Upper lobe of right lung (tissue), 1 donor: Measurements from ENCODE around the gene MOB2. TPM values are rescaled to one million over a fixed set of nuclear protein-coding genes. Genes with fewer than 3 reads are reported as not detected.

ENCODE experiments used
- ATAC-seq: fragments of 200-7000 bp; cut with Tn5 transposase; one replicate; pipeline ENCODE4 v1.9.1; 2020; ENCODE audit warnings: mild to moderate bottlenecking, moderate library complexity
- DNase-seq: peaks from one replicate; pipeline ENCODE4 v3.0.0-alpha.2; 2020
- H3K27ac ChIP-seq: fragments of 200-600 bp; one replicate; pipeline ENCODE4 v1.8.0; 2022
- H3K27me3 ChIP-seq: fragments of 200-600 bp; one replicate; pipeline ENCODE4 v1.8.0; 2022; ENCODE audit warnings: mild to moderate bottlenecking
- H3K36me3 ChIP-seq: fragments of 200-600 bp; one replicate; pipeline ENCODE4 v1.8.0; 2022
- H3K4me1 ChIP-seq: fragments of 200-600 bp; one replicate; pipeline ENCODE4 v1.8.0; 2022
- H3K4me3 ChIP-seq: fragments of 200-600 bp; one replicate; pipeline ENCODE4 v1.8.0; 2022; ENCODE audit warnings: mild to moderate bottlenecking
- H3K9me3 ChIP-seq: fragments of 200-600 bp; one replicate; pipeline ENCODE4 v1.8.0; 2022
- CTCF ChIP-seq: fragments of 200-600 bp; IDR thresholded peaks from one replicate; pipeline ENCODE4 v1.8.0; 2022; ENCODE audit warnings: antibody characterized with exemption
- intact Hi-C: fragments of 100-400 bp; cut with DNase I; formaldehyde crosslinking; loops from one replicate; pipeline ENCODE4 v1.11.0; 2022
- total RNA-seq: library from RNA; stranded (reverse); fragmentation: NEBNext Ultra II Directional; extraction: Animal tissue kit (Norgen Biotek cat#: 25700); gene quantifications from one replicate; pipeline ENCODE4 v1.2.1, GENCODE V29; 2021
- donor health status: DM: no; HTN: yes; CAD: no; lungs with severe emphysema.

MOB2 gene
- total RNA-seq, 1 donor from 2014 or later = 58.9 TPM

- Histone ChIP-seq H3K4me3 (no peak overlapping the region), H3K36me3 (no peaks in the 10 kb centered on the region), H3K27me3 (no peaks in the 10 kb centered on the region), H3K27ac (peak overlapping the region; percentile 58), H3K9me3 (no peaks in the 10 kb centered on the region), H3K4me1 (peaks cover 16% of the 10 kb centered on the region)
- intact Hi-C loops = no loop called here
- no peak for DNase-seq
- no peak for ATAC-seq
- no peak for TF ChIP-seq CTCF
These were observed 26.7 kb downstream of the MOB2 start for GRCh38 chr11:1459764-1460395.

GRCh38 chr11:1459219-1459575 is 27.4 kb downstream of the MOB2 start:
- no peaks in the 10 kb centered on the region for H3K36me3 ChIP-seq
- H3K27ac ChIP-seq = peak overlapping the region; percentile 17
- no peak for TF ChIP-seq CTCF
- no peak for ATAC-seq
- no peaks in the 10 kb centered on the region for H3K9me3 ChIP-seq
- peaks cover 16% of the 10 kb centered on the region for H3K4me1 ChIP-seq
- no peak overlapping the region for H3K4me3 ChIP-seq
- intact Hi-C loops = no loop called here
- no peaks in the 10 kb centered on the region for H3K27me3 ChIP-seq
- no peak for DNase-seq

GRCh38 chr11:1458340-1459218 is 28.0 kb downstream of the MOB2 start:
- H3K36me3 ChIP-seq = no peaks in the 10 kb centered on the region
- H3K27ac ChIP-seq = no peak overlapping the region
- H3K4me3 ChIP-seq = no peak overlapping the region
- no peaks in the 10 kb centered on the region for H3K27me3 ChIP-seq
- H3K9me3 ChIP-seq = no peaks in the 10 kb centered on the region
- peak; percentile 84 for ATAC-seq
- intact Hi-C loops = no loop called here
- H3K4me1 ChIP-seq = peaks cover 16% of the 10 kb centered on the region
- peak; percentile 91 for DNase-seq
- peak; percentile 17 for TF ChIP-seq CTCF

- no peaks in the 10 kb centered on the region for H3K9me3 ChIP-seq
- DNase-seq (no peak), ATAC-seq (no peak)
- no peak overlapping the region for H3K27ac ChIP-seq
- no peaks in the 10 kb centered on the region for H3K27me3 ChIP-seq
- no peaks in the 10 kb centered on the region for H3K36me3 ChIP-seq
- no peak overlapping the region for H3K4me3 ChIP-seq
- H3K4me1 ChIP-seq = peaks cover 16% of the 10 kb centered on the region
- intact Hi-C loops = no loop called here
- TF ChIP-seq CTCF = no peak
These were observed 28.7 kb downstream of the MOB2 start for GRCh38 chr11:1457856-1458255.

GRCh38 chr11:1457326-1457680 is 29.3 kb downstream of the MOB2 start:
- Histone ChIP-seq H3K36me3 (no peaks in the 10 kb centered on the region), H3K4me3 (no peak overlapping the region), H3K27me3 (no peaks in the 10 kb centered on the region), H3K9me3 (no peaks in the 10 kb centered on the region), H3K4me1 (peaks cover 16% of the 10 kb centered on the region), H3K27ac (no peak overlapping the region)
- TF ChIP-seq CTCF = no peak
- no peak for ATAC-seq
- no peak for DNase-seq
- intact Hi-C loops = no loop called here
